Lung (tissue), 12 donors: ENCODE measurements around the gene LMF1. TPM values are rescaled to one million over a fixed set of nuclear protein-coding genes. Genes with fewer than 3 reads are reported as not detected.
A peak's percentile ranks its signal among the peaks of the same experiment; 100 is the strongest.

Experiments used
- ATAC-seq: fragments of 200-7000 bp; cut with Tn5 transposase; one replicate; pipeline ENCODE4 v1.9.1; 2020; ENCODE audit warnings: moderate number of reproducible peaks; ENCODE audit not compliant: insufficient read depth, low FRiP score
- DNase-seq, 3 donors: peaks; one replicate each; pipeline ENCODE4 v3.0.0-alpha.2; 2013 to 2017
- H3K27ac ChIP-seq, 2 donors: one replicate each; pipeline ENCODE4 v1.5.1; 2013; ENCODE audit warnings: mild to moderate bottlenecking in 2 of 2, moderate library complexity in 2 of 2, control low read depth in 1 of 2, inconsistent platforms in 1 of 2, low read depth in 1 of 2, low read length in 1 of 2
- H3K27me3 ChIP-seq, 3 donors: one replicate each; pipeline ENCODE4 v1.5.1; 2013; ENCODE audit warnings: low read length in 2 of 3; ENCODE audit not compliant: control insufficient read depth in 3 of 3, insufficient read depth in 3 of 3
- H3K36me3 ChIP-seq, 4 donors: one replicate each; pipeline ENCODE4 v1.5.1; 2013; ENCODE audit warnings: low read length in 4 of 4, mild to moderate bottlenecking in 1 of 4, moderate library complexity in 1 of 4; ENCODE audit not compliant: control insufficient read depth in 4 of 4, insufficient read depth in 4 of 4
- H3K4me1 ChIP-seq, 5 donors: one replicate each; pipeline ENCODE4 v1.5.1; 2013; ENCODE audit warnings: low read length in 5 of 5, mild to moderate bottlenecking in 2 of 5, moderate library complexity in 1 of 5; ENCODE audit not compliant: control insufficient read depth in 5 of 5, insufficient read depth in 5 of 5
- H3K4me3 ChIP-seq: one replicate; pipeline ENCODE4 v1.5.1; 2013; ENCODE audit warnings: mild to moderate bottlenecking, control low read depth, moderate library complexity
- H3K9ac ChIP-seq, 2 donors: one replicate each; pipeline ENCODE4 v1.5.1; 2013; ENCODE audit warnings: low read length in 2 of 2, control low read depth in 1 of 2; ENCODE audit not compliant: insufficient read depth in 1 of 2
- H3K9me3 ChIP-seq, 4 donors: one replicate each; pipeline ENCODE4 v1.5.1; 2013; ENCODE audit warnings: low read length in 3 of 4, mild to moderate bottlenecking in 1 of 4, moderate library complexity in 1 of 4; ENCODE audit not compliant: control insufficient read depth in 4 of 4, insufficient read depth in 3 of 4
- CTCF ChIP-seq: IDR thresholded peaks from 2 replicates; pipeline ENCODE4 v1.5.1; 2012; ENCODE audit warnings: mild to moderate bottlenecking; ENCODE audit errors: control extremely low read depth, extremely low read depth
- WGBS, 2 donors: extraction: QIAGEN DNeasy Blood & Tissue Kit; methylation state at CpG; one replicate each; pipeline ENCODE4 v1.1.7; 2013; 5-methylcytosine and 5-hydroxymethylcytosine counted together
- polyA plus RNA-seq, 2 donors: library from polyadenylated mRNA; stranded (reverse); fragments of 200-250 nt; gene quantifications; one replicate each; pipeline ENCODE4 v1.2.1, GENCODE V29; 2013
- total RNA-seq, 2 donors: library from RNA; depleted of rRNA in 1 of 2; stranded (reverse); fragments of >200 nt in 1 of 2; gene quantifications; one replicate each; pipeline ENCODE4 v1.2.1, GENCODE V29; 2014 to 2021
- donor health status: control.
- donor health status: control.
- donor health status: Bipolar disorder and iron deficiency.
- donor health status: healthy.
- donor health status: DM: yes; HTN: yes; CAD: no.

The LMF1 gene
- total and polyA plus RNA-seq, 4 donors, result 9.1 to 23.7 (median 20.6) TPM

DNA sequence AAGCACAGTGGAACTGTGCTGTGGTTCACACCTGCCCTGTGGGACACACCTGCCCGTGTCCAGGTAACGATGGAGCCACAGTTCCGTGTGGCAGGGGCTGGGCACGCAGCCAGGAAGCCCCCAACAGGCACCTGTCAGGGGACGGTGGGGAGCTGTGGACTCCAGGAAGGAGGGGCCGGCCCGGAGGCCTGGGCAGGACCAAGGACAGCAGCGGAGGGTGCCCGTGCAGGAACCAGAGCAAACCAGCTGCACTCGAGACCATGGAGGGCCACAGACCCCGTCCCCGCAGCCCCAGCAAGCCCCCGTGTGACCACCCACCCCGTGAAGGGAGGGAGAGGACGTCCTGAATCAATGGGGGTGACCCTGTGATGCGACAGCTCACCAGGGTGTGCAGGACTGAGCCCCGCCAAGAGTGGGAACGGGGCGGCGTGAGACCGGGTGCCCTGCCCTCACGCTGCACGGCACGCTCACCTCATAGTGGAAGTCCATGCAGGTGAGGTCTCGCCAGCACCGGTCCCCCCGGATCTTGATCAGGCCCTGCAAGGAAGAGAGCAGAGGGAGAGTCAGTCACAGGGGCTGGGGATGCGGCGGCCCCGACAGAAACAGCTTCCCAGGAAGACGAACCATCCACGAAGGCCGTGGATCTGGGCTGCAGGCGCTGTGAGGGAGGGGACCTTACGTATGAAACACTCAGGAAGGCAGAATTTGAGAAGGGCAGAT lies 78.1 kb downstream of the LMF1 start:
- Histone ChIP-seq H3K9ac (no peak overlapping the region), H3K9me3 (no peaks in the 10 kb centered on the region), H3K27me3 (no peaks in the 10 kb centered on the region), H3K27ac (no peak overlapping the region), H3K36me3 (peaks cover 0 to 26% (median 2%) of the 10 kb centered on the region in 4 donors), H3K4me1 (peaks cover 0 to 3% (median 0%) of the 10 kb centered on the region in 5 donors), H3K4me3 (no peak overlapping the region)
- DNase-seq (peak in 1 of 3 donors; percentile 15), ATAC-seq (no peak)
- 87% methylated on average over 34 to 35 of the region's 35 CpGs for WGBS, 2 donors
- TF ChIP-seq CTCF, result no peak

- no peak for TF ChIP-seq CTCF
- Histone ChIP-seq H3K27ac (no peak overlapping the region), H3K9ac (no peak overlapping the region), H3K27me3 (no peaks in the 10 kb centered on the region), H3K4me1 (peaks cover 0 to 7% (median 0%) of the 10 kb centered on the region in 5 donors), H3K9me3 (no peaks in the 10 kb centered on the region), H3K36me3 (peaks cover 0 to 28% (median 2%) of the 10 kb centered on the region in 4 donors), H3K4me3 (no peak overlapping the region)
- DNase-seq, result no peak
- 89 to 93% methylated on average over 19 of the region's 19 CpGs for WGBS, 2 donors
- no peak for ATAC-seq
Measured at GRCh38 chr16:892006-892405, 78.8 kb downstream of the LMF1 start.

DNA sequence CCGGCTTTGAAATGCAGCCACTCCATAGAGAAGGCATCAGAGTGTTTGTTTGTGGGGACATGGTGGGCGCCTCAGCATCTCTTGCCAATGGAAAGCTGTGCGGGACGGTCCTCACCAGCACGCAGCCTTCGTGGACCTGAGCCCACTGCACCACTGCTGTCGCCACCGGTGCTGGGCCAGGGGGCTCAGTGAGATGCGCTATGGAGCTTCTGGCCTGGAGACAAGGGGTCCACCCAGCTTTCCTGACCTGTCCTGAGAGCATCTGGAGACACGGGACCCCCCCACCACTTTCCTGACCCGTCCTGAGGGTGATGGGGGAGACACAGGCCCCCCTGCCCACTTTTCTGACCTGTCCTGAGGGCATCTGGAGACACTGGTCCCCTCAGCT lies 79.4 kb downstream of the LMF1 start:
- peaks cover 0 to 28% (median 2%) of the 10 kb centered on the region in 4 donors for H3K36me3 ChIP-seq
- H3K9me3 ChIP-seq, result no peaks in the 10 kb centered on the region
- no peak overlapping the region for H3K4me3 ChIP-seq
- TF ChIP-seq CTCF, result no peak
- no peak overlapping the region for H3K27ac ChIP-seq
- peaks cover 0 to 8% (median 0%) of the 10 kb centered on the region in 5 donors for H3K4me1 ChIP-seq
- DNase-seq (no peak), ATAC-seq (no peak)
- 86 to 91% methylated on average over 11 of the region's 11 CpGs for WGBS, 2 donors
- H3K9ac ChIP-seq, result no peak overlapping the region
- no peaks in the 10 kb centered on the region for H3K27me3 ChIP-seq
